CD4-positive, alpha-beta T cell treated with Interleukin-6 at 100 ng/mL for 8 hours (primary cell): Measurements from ENCODE around the gene GRHPR.

Experiments
- DNase-seq: peaks from one replicate; pipeline ENCODE4 v3.0.0-alpha.2; 2020; ENCODE audit warnings: mixed read lengths, low spot score

The GRHPR gene

DNA sequence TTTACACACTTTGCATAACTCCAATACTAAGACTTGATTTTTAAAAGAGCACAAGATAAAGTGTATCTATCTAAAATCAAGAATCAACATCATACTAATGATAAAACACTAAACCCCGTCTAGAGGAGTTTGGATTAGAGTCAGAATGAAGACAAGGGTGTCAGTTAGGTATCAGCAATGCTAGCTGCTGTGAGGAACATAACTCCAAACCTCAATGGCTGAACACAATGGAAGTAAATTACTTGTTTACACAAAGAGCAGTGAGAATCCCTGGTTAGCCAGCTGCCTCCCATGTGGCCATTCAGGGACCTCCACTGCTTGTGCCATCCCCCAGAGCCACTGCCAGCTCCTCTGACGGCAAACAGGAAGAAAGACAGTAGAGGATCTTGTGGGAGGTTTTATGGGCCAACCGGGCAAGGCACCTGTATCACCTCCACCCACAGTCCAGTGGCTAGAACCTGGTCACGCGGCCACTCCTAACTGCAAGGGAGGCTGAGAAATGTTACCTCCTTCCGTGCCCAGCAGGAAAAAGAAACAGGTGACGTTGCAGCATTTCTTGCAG lies 24.0 kb upstream of the GRHPR start:
- DNase-seq, result no peak

DNA sequence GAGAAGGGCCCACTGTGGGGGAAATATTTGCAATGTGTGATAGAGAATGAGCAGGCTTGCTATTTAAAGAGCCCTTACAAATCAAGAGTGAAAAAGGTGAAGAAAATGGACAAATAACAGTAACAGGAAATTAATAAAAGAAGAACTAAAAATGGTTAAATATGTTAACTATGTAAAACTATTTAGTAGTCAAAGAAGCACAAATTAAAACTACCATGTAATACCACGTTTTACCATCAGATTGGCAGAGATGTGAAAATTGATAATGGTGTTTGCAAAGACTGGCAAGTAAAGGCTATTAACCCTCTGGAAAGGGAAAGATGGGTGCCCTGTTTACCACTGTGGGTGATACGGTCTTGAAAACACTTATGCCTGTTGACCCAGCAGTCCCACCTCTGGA lies 23.2 kb upstream of the GRHPR start:
- DNase-seq, result no peak

DNA sequence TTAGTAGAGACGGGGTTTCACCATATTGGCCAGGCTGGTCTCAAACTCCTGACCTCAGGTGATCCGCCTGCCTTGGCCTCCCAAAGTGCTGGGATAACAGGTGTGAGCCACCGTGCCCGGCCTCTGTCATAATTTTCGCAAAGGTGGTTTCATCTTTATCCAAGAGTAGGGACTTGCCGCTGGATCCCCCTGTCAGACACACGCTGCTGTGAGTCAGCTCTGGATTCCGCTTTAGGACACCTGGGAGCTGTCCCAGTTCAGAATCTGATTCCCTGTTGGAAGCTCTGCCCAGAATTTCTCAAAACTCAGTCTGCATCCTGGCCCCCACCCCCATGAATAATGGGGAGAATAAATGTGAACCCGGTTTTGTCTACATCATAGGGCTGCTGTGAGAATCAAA lies 17.9 kb upstream of the GRHPR start:
- no peak for DNase-seq

GRCh38 chr9:37405350-37405749 lies 17.1 kb upstream of the GRHPR start:
- DNase-seq, result no peak

DNA sequence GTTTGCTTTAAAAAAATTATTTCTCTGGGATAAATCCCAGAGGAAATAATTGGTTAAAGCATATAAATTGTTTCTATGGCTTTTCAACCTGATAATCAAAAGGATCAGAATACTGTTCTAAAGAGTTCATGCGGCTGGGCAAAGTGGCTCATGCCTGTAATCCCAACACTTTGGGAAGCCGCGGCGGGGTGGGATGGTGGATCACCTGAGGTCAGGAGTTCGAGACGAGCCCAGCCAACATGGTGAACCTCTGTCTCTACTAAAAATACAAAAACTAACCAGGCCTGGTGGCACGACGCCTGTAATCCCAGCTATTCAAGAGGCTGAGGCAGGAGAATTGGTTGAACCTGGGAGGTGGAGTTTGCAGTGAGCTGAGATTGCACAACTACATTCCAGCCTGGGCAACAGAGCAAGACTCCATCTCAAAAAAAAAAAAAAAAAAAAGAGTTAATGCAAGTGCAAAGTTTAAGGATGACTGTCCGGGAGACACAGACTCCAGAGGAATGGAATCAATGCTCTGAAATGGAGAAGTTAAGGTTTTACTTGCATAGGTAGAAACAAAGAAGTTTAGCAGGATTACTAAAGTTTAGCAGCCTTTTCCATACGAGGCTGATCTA lies 16.6 kb upstream of the GRHPR start:
- no peak for DNase-seq

- DNase-seq, result no peak
Observed at GRCh38 chr9:37406603-37407401, 15.7 kb upstream of the GRHPR start.

GRCh38 chr9:37407468-37407867 lies 15.0 kb upstream of the GRHPR start:
- no peak for DNase-seq

- DNase-seq, result peak; percentile 66
Observed at GRCh38 chr9:37408933-37409710, 13.4 kb upstream of the GRHPR start.

DNA sequence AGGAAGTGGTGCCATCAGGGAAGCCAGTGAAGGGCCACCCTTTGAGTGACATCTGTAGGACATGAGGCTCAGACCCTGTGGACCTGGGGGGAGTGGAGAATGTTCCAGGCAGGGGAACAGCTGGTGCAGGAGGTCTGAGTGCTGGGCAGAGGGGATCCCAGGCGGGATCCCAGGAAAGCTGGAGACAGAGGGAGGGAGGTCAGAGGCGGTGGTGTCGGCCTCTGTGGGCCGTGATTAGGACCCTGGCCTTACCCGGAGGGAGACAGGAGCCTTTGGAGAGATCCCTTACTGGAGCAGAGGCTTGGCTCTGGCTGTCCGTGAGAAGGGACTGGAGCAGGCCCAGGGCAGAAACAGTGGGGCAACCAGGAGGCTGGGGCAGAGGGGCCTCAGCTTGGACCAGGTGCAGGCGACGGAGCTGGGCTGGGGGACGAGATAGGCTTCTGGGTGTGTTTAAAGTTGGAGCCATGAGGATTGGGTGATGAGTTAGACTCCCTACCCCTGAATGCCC lies 12.1 kb upstream of the GRHPR start:
- DNase-seq, result no peak

DNA sequence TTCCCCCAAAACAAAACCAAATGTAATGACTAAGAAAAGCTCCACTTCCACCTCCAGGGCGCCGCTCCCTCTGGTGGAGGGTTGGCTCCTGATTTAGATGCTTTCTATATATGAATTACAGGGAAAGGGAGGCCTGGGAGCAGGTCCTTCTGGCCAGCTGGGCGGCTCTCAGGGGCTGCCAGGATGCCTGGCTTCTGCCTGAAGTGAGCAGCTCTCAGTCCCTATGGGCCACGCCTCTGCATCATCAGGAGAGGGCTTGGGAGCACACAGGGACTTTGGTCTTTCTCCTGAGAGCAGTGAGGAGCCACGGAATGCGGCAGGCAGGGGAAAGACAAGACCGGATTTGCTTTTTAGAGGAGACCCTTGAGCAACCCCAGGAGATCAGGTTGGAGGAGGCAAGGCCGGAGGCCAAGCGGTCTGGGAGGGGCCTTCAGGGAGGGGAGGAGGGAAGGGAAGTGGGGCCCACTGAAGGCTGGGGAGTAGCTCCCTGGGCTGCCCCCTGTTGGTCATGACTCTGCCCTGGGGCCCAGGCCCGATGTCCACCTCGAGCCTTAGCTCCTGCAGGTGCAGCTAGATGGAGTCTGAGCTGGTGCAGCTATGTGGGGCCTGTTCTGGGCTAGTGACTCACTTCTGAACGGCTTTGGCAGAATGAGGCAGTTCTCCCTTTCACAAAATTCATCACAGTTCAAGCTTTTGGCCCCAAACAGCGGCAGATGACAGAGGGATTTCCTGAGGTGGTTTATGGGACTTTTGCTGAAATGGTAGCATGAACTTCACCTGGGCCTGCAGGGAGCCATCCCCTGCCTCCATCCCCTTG lies 11.3 kb upstream of the GRHPR start:
- no peak for DNase-seq

- no peak for DNase-seq
Observed at GRCh38 chr9:37412431-37413151, 9.9 kb upstream of the GRHPR start.

GRCh38 chr9:37413311-37413710 lies 9.2 kb upstream of the GRHPR start:
- DNase-seq, result no peak

GRCh38 chr9:37414503-37414943 lies 8.0 kb upstream of the GRHPR start:
- no peak for DNase-seq

DNA sequence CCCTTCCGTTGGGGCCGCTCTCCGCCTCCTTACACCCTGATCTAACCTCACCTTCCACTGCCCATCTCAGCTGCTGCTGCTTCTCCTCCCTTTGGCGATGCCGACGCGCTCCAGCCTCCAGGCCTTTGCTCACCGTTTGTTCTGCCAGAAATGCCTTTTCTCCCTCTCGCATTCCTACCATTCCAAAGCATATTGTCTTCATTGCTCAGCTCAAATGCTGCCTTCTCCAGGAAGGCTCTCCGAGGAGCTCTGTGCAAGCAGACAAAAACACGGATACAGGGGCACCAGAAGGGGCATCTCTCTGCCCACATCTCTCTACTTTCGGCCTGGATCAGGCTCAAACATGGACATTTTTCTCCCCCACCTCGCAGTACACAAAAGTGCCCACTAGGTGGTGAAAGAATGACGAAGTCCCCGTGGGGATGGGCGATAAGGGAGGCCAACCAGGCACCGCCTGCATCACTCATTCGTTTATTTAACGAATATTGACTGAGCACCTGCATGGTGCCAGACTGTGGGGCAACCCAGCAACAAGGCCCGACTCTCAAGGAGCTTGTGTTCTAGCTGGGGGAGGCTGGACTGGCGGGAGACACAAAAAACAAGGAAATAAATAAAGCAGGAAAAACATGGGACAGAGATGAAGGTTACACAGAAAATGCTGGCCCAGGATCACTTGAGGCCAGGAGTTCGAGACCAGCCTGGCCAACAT lies 7.3 kb upstream of the GRHPR start:
- peak; percentile 71 for DNase-seq

DNA sequence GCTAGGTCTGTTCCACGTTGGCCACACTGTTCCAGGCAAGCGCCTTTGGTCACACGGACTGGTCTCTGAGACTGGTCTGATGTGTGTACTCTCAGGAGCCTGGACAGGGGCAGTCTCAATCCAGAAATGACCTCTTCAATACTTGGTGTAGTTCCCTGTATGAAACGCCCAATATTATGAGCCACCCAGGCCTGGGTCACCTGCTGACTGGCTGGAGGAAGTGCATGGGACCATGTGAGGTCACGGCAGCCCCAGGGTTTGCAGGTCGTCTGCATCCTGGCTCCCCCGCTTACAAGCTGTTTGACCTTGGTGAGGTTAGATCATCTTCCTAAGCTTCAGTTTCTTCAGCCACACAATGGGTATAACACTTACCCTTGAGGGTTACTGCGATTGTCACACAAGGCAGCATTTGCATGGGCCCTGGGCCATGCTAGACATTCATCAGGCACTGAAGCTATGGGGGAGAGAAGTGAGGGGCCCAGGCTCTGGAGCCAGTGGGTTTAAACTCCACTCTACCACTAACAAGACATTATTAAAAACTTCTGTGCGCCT lies 5.2 kb upstream of the GRHPR start:
- DNase-seq, result no peak

- DNase-seq, result no peak
Observed at GRCh38 chr9:37417857-37418618, 4.5 kb upstream of the GRHPR start.

DNA sequence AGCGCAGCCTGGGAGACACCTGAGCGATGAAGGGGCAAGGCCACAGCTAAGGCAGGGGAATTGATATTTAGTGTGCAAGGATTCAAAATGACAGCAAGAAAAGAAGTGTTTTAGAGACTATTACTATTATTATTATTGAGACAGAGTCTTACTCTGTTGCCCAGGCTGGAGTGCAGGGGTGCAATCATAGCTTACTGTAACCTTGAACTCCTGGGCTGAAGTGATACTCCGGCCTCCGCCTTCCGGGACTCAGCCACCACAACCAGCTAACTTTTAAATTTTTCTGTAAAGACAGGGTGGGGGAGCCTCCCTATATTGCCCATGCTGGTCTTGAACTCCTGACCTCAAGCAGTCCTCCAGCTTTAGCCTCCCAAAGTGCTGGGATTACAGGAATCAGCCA lies 3.3 kb upstream of the GRHPR start:
- DNase-seq, result no peak

- no peak for DNase-seq
Observed at GRCh38 chr9:37420271-37421215, 2.0 kb upstream of the GRHPR start.
